HG03064 (cell line): ENCODE measurements around the gene AGGF1.
"Not testable (repeated sequence)": the region's sequence is repeated elsewhere in the genome, so short reads cannot be mapped to it uniquely, and the experiment has no call there.

Experiments used
- ATAC-seq: cut with Tn5 transposase; IDR thresholded peaks from one replicate; pipeline ENCODE4 v1.9.1; 2021; ENCODE audit warnings: low read depth; ENCODE audit not compliant: unreplicated experiment

AGGF1 gene

GRCh38 chr5:77022511-77023417 lies 7.4 kb upstream of the AGGF1 start:
- no peak for ATAC-seq

DNA sequence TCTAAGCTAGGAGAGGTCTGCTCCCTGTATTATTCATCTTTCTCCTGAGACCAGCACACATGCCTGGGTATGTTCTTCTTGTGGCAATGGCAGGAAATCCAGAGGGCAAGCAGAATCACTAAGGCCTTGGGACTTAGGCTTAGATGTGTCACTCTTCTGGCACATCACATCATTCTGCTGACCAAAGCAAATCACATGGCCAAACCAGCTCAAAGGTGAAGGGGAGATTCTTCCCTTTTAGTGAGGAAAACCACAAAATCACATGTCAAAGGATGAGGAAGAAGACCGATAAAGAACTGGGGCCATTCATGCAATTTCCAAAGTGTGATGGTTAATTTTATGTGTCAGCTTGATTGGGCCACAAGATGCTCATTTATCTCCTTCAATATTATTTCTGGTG lies 5.7 kb upstream of the AGGF1 start:
- ATAC-seq: no peak

- no peak for ATAC-seq
These were observed 1.4 kb upstream of the AGGF1 start for GRCh38 chr5:77028631-77029375.

- ATAC-seq: no peak
These were observed 773 bp upstream of the AGGF1 start for GRCh38 chr5:77029376-77029885.

DNA sequence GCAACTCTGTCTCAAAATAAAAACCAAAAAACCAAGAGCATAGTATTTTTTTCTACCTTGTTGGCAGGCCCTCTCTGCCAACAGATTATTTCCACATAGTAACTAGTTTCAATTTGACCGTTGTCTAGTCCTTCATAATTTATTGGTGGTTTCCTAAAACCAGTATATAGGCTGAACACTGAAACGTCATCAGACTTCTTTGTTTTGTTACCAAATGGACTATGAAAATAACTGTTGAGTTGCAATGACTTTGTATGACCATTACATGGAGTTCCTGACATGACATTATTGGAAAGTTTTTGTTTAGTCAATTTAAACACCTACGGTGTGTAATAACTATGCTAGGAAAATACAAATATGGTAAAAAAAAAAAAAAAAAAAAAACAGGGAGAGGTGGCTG lies 1.7 kb downstream of the AGGF1 start:
- no peak for ATAC-seq

DNA sequence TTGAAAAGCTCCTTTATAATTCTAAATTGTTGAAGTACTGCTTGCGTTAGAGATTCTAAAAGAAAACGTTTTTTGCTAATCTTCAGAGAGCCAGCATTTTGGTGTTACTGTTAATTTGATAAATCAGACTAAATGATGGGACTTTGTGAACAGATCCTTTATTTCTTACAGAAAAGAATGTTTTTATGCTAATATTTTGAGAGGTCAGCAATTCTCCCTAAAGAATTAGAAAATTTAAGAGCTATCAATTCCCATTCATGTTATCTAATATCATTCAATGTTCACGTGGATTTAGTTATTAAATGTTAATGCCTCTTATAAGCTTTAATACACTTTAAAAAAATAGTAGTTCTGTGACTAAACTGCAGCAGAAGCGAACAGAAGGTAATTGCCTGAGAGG lies 2.4 kb downstream of the AGGF1 start:
- no peak for ATAC-seq

DNA sequence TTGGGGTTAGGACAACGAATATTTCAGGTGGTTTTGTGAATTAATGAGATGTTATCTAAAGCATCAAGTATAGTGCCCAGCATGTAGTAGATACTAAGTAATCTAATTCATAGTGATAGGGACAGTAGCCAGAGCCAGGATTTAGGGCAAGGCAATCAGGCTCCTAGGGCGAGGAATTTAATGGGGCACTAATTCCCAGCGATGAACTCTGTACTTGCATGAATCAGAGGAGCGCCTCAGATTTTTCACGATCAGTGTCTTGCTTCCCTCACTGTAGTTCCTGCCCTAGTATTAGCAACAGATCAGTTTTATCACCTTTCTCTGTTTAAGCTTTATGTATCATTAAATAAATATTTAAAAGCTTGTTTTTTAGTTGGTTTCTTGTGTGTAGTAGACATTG lies 3.1 kb downstream of the AGGF1 start:
- no peak for ATAC-seq

DNA sequence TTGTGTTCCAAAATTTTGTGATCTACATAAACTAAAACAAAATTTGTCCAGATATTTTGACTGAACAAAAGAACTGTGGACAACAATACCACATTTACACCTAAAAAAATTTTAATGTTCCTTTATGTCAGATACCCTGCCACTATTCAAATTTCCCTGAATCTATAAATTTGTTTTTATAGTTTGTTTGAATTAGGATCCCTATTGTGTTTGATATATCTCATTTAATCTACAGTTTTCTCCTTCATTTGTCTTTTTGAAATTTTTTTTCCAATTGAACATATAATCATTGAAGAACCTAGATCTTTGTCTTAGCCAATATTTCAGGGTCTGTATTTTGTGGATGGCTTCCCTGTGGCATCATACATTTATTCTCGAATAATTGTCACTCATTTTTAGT lies 5.7 kb downstream of the AGGF1 start:
- ATAC-seq: no peak

DNA sequence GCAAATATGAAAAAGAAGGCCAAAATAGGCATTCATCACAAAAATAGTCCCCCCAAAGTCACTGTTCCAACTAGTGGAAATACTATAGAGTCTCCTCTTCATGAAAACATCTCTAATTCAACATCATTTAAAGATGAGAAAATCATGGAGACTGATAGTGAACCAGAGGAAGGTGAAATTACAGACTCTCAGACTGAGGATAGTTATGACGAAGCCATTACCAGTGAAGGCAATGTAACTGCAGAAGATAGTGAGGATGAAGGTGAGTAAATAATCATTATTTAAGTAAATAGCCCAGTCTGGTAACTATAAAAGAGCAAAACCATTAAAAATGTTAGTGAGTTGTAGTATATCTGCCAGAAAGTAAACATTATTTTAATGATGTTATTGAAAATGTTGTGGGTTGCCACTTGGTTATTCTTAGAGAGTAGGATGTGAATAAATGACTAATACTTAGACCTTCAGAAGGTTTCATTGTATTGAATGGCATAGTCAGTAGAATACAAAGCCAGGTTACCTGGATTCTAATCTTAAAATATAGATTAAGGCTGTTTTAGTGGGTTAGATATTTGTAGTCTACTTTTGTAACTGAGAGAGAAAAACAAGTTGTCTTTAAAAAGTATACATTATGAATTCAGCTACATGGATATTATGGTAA lies 16.3 kb downstream of the AGGF1 start:
- no peak for ATAC-seq

DNA sequence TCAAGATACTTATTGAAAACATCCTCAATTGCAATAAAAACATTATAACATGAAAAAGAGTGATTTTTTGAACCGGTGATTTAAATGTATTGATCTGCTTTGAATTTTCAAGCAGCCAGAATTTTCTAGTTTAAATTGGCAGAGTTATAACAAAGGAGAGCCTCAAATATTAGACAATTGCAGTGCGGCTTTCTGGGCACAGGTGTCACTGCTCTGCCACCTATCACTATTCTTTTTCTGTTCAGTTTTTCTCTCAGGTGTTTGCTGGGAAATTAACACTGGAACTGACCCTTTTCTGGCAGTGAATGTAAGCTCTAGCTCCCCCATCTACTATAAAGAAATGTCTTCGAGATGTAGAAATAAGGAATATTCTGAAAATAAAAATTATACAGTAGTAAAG lies 33.8 kb downstream of the AGGF1 start:
- no peak for ATAC-seq

- ATAC-seq: no peak
These were observed 35.1 kb downstream of the AGGF1 start for GRCh38 chr5:77065256-77065655.

DNA sequence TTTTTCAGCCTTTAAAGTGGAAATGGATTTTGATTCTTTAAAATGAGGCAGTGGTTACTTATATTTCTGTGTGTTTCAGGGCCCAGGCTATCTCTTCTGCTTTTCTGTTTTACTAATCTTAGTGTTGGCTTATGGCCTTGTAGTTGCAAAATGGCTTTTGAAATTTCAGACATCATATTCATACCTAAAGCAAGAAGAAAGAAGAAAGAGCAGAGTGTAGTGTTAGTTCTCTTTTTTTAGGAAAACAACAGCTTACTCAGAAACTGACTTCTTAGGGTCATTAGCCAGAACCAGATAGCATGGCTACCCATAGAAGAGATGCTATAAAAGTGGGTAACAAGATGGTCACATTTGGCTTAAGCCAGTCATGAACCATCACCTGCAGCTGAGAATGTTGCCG lies 36.0 kb downstream of the AGGF1 start:
- ATAC-seq: peak; percentile 31

- ATAC-seq: peak; percentile 63
These were observed 36.7 kb downstream of the AGGF1 start for GRCh38 chr5:77066823-77067442.

DNA sequence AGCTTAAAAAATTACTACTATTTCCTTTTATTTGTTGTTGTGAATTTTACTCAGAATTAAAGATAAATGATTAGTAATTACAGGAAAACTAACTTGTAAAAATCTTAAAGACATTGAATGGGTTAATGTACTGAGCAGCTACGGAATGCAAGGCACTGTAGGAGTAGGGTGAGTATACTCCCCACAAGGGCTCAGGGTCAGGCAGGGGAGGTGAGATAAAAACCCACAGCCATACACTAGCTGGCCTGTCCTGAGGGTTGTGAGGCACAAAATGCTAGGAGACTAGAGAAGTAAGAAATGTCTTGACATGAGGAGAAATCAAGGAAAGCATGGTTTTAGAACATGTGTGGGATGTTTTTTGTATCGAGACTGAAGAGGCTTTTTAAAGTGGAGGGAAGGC lies 43.5 kb downstream of the AGGF1 start:
- ATAC-seq: no peak

- ATAC-seq: no peak
These were observed 44.5 kb downstream of the AGGF1 start for GRCh38 chr5:77074745-77075144.

DNA sequence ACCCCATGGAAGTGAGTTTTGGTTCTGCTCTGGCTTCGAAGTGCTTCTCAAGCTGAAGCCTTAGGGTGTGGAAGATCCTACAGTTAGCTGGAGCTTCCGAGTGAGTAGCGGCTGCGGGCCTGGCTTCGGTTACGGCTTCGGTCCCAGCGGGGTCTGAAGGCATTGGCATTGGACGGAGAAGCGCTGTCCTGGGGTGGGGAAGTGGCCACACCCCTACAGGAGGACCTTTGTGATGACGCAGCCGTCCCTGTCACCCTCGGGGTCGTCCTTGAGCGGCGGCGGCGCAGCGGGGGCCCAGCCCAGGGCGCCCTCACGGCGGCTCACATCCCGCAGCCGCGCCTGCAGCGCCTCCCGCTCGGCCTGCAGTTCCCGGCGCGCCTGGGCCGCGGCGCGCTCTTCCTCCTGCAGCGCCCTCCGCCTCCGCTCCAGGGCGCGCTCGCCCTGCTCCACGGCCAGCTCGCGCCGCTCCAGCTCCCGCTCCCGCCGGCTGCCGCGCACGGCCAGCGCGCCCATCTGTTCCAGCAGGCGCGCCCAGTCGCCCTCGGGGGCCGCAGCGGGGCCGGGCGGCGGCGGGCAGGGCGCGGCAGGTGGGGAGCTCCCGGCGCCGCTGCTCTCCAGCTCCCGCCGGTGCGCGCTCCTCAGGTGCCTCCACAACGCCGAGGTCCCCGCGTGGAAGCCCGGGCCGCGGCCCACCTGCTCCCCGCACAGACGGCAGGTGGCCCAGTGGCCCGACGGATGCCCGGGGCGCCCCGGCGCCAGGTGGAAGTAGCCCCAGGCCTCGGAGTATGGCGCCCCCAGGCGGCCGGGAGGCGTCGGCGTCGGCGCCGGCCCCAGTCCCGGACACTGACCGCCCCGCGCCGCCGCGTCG lies 47.0 kb downstream of the AGGF1 start:
- ATAC-seq: peak; percentile 91

DNA sequence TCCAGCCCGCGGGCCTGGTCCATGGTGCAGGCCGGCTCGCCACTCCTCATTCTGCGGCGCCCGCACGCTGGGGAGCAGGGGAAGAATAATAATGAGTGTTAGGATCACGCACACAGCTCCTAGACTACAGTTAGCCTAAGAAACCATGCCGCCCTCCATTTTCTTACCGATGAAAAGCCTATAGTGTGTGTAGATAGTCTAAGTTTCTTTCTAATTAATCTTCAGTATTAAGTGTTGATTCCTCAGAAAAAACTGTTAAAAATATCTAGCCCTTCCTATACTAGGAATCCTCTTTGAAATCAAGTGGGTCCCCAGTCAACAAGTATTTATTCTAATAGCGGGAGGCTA lies 47.6 kb downstream of the AGGF1 start:
- ATAC-seq: no peak

DNA sequence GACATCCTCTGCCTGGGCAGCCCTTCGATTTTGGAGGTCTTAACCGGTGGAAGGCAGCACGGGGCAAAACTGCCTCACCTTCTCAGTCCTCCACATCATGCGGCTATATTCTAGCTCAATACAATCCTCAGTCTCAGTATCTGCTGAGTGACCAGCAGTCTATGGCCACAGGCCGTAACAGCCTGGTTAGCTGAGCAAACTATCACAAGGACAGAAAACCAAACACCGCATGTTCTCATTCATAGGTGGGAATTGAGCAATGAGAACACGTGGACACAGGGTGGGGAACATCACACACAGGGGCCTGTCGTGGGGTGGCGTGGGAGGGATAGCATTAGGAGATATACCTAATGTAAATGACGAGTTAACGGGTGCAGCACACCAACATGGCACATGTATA lies 50.3 kb downstream of the AGGF1 start:
- not testable (repeated sequence) for ATAC-seq

- no peak for ATAC-seq
These were observed 50.7 kb downstream of the AGGF1 start for GRCh38 chr5:77080905-77081304.

DNA sequence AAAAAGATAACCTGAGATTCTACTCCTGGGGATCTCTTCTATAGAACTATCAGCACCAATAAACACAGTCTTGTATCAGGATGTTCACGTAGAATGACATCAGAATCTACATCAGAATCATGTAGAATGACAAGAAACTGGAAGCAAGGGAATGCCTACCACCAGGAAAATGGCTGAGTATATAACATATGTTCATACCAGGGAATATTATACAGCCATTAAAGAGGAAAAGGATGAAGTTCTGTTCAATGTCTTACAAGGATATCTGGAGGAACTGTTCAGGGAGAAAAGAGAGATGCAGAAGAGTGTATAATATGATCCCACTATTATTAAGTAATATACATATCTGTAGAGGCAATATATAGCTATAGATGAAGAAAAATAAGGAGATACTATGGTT lies 52.1 kb downstream of the AGGF1 start:
- no peak for ATAC-seq
